Embryonic facial prominence (tissue), 1 donor: ENCODE data around the gene MACO1.
"Not testable (repeated sequence)": the region's sequence is repeated elsewhere in the genome, so short reads cannot be mapped to it uniquely, and the experiment has no call there.

Experiments
- DNase-seq: peaks from one replicate; pipeline ENCODE4 v3.0.0-alpha.2; 2016; ENCODE audit errors: extremely low spot score

The MACO1 gene, protein sequence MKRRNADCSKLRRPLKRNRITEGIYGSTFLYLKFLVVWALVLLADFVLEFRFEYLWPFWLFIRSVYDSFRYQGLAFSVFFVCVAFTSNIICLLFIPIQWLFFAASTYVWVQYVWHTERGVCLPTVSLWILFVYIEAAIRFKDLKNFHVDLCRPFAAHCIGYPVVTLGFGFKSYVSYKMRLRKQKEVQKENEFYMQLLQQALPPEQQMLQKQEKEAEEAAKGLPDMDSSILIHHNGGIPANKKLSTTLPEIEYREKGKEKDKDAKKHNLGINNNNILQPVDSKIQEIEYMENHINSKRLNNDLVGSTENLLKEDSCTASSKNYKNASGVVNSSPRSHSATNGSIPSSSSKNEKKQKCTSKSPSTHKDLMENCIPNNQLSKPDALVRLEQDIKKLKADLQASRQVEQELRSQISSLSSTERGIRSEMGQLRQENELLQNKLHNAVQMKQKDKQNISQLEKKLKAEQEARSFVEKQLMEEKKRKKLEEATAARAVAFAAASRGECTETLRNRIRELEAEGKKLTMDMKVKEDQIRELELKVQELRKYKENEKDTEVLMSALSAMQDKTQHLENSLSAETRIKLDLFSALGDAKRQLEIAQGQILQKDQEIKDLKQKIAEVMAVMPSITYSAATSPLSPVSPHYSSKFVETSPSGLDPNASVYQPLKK

DNA sequence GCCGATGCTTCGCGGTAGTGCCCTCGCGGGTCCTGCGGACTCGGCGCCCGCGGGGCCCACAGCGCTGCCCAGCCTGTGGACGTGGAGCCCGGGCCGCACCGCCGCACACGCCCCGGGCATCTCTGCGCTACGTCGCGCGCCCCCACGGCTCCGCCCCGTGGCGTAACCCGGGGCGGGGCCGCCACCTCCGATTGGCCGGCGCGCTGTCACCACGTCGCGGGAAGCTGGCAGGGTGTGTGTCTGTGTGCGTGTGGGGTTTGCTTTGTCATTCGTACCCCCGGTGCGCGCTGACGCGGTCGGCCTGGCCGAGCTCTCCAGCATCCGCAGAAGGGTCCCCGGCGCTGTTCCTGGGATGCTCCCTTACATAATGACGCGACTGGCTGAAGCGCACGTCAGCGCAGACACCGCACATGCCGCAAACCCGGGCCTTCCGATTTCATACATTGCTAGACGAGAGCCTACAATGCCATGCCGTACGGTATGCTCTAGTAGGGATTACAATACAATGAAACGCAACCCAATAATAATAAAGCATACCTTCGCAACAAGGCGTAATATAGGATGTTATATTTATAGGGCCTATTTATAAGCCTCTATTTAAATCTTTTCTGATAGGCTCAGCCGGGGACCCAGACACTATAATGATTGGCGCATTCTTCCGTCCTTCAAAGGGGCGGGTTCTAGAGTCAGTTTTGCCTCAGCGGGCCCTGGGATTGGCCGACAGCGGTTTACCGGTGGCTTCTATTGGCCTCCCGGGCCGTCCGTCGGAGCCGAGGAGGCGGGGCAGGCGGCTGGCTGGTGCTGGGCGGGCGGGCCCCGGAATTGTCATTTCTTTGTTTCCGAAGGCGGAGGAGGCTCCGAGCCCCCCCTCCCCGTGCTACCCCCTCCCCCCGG is at the start of gene MACO1:
TSS of gene MACO1 (plus strand) at position 825 of the 894 bp plus-strand sequence. CDS start 202 bp downstream, outside the sequence.
- DNase-seq, result peak; percentile 94

DNA sequence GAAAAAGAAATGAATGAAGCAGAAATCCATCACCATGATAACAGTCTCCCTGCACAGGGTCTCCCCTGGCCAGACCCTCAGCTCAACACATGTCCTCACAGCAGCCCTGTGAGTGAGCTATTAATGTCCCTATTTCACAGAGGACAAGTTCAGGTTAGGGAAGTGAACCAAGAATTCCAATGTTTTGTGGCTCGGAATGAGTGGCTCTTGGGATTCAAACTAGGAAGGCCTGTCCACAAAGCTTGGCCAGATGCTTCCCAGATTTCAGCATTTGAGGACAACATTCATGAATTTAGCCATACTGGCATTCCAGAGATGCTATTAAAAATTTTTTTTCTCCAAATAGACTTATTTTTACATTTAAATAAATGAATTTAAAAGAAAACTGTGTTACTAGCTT is 48.2 kb upstream of the MACO1 start:
- not testable (repeated sequence) for DNase-seq

DNA sequence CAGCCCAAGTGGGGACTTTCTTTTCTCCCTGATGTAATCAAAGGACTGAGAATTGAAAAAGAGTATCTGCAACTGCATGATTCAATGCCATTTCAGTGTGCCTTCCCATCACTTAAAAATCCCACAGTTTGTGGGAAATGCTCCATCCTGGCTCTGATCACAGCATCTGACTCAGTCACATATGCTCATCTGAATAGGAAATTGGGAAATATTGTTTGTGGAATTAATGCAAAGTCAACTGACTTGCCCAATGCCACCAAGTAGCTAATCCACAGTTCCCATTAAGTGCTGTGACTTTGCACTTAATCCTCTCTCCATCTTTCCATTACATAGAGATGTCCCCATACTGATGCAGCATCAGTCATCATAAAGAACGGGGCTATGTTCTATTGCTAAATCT is 47.6 kb upstream of the MACO1 start:
- not testable (repeated sequence) for DNase-seq

DNA sequence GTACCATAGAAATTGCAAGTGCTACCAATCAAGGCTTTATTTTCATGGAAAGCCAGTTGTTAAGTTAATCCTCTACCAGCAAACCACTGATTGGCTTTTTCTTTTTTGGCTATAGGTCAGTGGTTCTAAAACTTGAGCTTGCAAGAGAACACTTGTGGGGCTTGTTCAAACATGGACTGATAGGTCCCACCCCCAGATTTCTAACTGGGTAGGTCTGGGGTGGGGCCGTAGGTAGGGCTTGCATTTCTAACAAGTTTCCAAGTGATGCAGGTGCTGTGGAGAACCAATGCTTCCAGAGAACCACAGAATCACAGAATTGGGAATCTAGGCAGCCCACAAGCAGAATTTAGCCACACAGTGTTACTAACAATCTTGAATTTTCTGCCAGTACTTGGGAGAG is 46.8 kb upstream of the MACO1 start:
- not testable (repeated sequence) for DNase-seq

DNA sequence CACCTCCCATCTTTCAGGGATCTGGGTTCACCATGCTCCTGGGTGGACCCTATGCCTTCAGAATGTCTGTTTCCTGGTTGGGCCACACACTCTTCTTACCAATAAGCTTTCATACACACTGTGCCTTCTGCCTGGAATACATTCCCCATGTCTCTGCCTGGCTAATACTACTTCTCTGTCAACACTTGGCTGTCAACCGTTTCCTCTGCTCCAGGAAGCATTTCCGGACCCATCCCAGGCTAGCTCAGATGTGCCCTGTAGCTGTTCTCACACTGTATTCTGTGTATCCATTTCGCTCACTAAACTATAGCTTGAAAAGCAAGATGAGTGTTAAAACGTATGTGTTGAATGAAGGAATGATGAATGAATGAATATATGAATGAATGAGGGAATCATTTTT is 43.6 kb upstream of the MACO1 start:
- not testable (repeated sequence) for DNase-seq

DNA sequence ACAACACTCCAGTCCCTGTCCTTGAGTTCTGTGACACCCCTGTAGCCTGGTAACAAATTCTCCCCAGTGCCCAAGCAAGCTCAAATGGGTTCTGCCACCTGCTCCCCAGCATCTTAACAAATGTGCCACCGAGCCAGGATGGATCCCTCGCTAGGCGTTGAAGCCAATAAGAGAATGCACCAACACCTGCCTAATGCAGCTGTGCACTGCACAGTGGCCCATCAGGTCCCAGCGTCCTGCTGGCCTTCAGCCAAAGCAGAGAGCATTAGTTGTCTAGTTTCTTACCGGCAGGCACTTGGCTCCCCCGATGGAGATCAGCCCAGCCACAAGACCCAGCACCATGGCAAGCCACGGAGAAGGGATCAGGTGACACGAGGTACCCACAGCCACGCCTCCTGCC is 42.0 kb upstream of the MACO1 start:
- not testable (repeated sequence) for DNase-seq

DNA sequence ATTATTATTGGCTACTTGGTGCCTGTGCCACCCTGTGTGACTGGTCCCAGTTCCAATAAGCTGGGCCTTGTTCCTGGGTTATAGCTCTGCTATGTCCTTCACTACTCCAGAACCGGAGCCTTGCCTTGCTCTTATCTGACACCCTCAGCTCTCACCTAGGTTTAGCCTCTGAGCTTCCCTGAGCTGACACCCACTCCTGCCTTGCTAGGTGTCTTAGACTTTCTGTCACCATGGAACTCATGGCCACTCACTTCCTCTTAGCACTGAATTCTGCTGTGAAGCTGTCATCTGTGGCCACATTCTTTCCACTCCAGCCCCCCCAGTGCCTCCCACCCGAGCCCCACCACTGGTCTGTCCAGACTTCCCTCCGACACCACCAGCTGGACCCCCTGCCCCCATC is 41.0 kb upstream of the MACO1 start:
- DNase-seq, result not testable (repeated sequence)

DNA sequence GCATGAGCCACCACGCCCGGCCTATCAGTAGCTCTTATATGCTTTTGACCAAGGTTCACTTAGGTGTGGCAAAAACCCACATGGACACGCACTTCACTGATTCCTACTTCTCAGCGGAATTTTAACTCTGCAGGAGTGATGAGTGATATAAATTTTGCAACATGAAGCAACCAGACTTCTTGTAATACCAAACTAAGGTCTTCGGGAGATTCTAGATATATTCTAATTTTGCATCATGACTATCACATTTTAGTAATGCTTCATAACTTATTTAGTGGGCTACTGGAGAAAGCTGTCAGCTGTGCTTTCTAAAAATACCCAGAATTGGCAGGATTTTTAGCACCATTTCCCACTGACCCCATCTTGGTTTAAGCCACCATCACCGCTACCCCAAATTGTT is 37.9 kb upstream of the MACO1 start:
- DNase-seq, result no peak

DNA sequence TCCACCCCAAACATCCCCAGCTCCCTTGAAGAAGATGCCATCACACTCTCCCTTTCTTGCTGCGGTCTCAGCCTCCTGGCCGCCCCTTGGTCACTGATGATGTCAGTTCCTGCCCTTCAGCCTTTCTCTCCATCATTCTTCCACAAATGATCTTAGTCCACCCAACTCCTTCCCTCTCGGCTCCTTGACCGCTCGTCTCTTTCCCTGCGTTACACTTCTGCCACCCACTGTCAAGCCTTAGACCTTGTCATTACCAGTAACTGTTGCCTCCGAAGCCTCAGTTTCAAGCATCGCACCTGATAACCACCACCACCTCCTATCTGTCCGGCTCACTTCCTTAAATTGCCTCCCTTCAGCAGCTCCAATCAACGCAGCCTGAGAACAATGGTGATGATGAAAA is 33.1 kb upstream of the MACO1 start:
- not testable (repeated sequence) for DNase-seq

DNA sequence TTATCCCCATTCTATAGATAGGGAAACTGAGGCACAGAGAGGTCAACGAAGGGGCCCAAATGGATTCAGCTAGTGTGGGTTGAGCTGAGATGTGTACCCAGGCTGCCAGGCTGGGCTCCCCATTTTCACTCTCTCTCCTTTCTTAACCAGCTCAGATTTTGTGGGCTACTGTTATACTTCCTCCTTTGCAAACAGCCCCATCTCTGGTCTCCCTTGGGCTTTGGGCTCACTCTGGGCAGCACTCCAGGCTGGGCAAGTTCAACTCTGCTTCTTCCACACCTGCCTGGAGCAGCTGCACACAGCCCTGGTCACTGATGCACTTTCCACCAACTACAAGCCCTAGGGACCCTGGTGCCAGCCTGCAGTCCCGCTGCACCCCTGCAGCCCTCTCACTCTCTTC is 32.6 kb upstream of the MACO1 start:
- DNase-seq, result not testable (repeated sequence)

DNA sequence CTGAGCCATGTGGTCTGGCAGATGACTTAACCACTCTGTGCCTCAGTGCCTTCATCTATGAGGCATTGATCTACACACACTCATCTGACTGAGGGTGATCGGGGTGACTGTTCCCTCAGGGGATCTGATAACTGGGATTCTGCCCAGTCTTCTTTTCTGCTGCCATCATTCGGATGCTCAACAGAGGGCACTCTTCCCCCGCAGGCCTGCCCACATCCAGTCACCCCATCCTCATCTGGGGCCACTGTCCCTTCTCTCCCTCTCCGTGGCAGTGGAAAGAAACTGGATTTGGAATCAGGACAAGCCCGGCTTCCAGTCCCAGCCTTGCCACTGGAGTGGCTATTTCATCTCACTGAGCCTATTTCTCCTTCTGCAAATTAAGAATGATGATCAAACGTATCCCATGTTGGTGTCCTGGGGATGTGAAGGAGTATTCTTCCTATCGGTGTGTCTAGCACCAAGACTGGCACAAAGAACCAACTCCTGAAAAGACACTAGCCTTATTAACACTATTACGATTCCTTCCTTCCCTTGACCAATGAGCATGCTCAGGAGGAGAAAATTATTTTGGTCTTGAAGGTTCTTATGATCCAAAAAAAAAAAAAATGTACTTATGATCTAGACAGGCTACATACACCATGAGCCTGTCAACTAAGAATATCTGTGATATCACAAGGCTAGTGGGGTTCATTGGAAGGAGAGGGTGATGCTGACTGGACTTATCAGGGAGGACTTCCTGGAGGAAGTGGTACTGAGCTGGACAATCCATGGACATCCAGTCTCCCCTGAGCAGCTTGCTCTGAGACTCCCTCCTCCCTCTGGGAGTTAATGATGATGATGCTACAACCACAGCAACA is 27.5 kb upstream of the MACO1 start:
- DNase-seq, result not testable (repeated sequence)

DNA sequence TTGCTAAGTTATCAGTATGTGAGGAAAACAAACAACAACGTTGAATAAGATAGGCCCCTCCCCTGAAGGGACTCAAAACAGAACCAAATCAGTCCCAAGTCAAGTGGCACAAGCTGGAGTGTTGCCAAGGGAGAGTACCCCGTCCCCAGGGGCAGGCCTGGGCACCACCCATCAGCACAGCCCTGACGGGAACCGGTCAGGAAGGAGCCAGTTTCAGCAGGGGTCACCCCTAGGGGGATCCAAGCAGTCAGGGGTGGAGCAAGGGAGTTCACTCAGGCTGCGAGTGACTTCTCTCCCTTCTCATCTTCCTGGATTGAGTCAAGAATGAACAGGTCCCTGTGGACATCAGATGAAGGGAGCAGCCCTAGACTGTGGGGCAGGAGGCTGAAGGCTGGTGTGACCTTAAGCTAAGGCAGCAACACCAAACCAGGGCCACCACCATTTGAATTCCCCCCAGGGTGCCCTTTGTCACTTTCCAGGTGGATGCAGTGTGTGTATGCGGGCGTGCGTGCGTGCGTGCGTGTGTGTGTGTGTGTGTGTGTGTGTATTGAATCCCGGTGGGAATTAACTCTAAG is 24.9 kb upstream of the MACO1 start:
- not testable (repeated sequence) for DNase-seq

DNA sequence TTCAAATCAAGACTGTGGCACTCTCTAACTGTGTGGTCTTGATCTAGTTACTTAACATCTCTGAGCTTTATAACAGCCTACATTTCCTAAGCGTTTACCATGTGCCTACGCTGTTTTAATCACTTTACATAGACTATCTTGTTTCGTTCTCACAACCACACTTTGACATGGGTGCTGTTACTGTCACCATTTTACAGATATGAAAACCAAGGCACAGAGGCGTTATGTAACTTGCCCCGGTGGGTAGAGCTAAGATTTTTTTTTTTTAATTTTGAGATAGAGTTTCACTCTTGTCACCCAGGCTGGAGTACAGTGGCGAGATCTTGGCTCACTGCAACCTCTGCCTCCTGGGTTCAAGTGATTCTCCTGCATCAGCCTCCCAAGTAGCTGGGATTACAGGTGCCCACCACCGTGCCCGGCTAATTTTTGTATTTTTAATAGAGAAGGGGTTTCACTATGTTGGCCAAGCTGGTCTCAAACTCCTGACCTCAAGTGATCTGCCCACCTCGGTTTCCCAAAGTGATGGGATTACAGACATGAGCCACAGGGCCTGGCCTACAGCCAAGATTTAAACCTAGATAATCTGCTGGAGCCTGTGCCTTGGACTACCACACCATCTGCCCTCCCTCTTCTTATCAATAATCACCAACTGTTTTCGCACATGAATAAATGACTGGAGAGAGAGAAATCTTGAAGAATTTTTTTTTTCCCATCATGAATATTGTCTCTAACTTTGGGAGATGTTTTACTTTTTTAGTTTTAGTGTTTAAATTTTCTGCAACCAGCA is 20.9 kb upstream of the MACO1 start:
- DNase-seq, result not testable (repeated sequence)

DNA sequence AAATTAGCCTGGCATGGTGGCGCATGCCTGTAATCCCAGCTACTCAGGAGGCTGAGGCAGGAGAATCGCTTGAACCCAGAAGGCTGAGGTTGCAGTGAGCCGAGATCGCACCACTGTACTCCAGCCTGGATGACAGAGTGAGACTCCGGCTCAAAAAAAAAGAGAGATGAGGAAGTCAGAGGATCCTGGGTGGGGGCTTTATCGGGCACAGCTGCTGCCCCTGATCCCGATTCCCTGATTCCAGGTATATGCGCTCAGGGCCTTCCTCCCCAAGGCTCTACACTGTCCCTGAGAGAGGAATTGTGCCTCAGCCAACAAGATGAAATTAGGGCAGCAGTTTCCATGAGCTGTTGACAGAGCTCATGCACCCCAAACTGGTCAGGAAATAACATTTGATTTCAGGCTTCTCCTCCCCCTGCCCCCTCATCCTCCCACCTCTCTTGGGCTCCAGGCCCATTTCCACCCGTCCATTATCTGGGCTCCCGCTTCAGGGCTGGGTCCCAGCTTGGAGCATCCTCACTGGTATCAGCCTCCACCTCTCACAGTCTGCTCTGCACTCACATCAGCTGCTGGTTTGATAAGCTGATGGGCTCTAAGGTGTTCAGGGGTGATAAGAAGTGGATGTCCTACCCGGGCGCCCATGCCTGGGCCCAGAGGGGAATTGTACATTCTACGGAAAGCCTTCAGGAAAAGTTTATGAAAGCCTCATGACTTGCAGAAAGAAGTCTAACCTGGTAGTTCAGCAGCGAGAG is 17.6 kb upstream of the MACO1 start:
- DNase-seq, result not testable (repeated sequence)

DNA sequence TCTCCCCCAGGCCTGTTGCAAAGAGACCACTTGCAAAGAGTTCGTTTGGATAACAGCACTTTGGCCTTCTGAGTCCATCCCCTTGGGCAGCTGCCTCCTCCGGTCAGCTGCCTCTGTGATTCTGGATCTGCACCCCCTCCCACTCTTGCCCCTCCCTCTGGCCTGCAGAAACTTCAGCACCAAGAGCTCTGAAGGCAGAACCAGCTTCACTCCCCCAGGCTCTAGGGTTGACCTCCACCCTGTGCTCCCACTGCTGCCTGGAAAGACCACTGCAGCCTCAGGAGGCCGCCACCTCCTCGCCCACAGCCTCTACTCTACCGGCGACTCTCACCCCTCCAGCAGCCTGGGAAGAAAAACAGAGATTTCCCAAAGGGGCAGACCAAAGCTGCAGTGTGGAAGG is 16.5 kb upstream of the MACO1 start:
- not testable (repeated sequence) for DNase-seq

DNA sequence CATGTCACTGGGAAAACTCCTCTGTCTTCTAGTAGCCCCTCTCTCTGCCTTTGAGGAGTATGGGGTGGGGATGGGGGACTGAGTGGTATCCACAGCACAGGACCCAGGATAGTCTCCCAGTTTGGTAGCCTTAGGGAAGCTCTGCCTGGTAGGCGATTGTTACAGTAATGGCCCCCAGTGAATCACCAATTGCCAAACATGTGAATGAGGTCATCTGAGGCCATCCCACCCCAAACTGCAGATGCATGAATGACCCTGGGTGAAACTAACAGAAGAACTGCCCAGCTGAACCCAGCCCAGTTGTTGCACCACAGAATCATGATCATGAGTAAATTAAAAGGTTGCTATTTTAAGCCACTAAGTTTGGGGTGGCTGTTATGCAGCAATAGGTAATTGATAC is 16.1 kb upstream of the MACO1 start:
- not testable (repeated sequence) for DNase-seq

DNA sequence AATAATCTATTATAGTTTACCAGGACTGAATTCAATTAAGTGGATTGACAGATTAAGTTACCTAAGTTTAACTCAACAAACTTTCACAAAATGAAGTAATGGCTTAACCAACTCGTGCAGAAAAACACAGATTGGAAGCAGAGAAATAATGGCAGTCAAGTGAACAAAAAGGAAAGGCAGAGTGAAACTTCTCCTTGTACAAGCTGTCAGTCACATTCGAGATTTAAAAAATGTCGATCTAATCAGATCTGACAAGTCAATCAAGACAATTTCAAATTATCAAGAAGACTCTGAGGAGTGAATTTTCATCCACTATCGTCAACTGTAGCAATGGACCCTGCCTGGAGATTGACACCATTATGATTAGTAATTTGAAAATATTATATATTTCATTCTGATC is 13.4 kb upstream of the MACO1 start:
- not testable (repeated sequence) for DNase-seq

DNA sequence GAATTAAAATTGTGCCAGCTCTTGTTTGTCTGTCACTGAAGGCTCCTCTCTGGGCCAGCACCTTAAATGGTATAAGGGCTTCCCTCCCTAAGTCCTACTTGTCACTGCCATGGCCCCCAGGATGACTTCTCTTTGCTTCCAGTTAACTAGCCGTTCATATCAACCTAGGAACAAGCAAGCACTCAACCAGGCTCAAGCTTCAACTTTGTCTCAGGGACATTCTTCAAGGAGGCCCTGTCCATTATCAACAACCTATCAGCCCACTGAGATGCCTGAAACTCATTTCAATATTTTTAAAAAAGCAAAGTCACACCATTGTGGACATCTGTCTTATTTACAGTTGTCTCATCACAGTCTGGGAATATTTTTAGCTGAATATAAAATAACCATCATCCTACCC is 11.4 kb upstream of the MACO1 start:
- not testable (repeated sequence) for DNase-seq

DNA sequence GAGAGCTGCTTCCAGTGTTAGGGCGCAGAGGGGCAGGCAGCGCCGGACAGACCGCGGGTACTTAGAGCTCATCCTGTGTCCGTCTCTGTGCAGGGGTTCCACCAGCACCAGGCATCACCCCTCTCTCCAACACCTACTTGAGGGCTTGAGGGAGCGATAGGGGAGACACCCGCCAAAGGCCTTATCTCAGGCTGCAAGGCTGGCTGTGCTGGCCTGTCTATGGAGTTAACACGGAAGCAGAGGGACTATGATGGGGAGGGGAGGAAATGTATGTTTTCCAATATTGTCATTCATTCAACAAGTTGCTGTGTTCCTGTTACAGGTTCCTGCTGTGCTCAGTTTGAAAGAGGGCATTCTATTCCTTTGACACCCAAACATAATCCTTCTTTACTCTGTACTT is 10.0 kb upstream of the MACO1 start, which contains the start of gene RHCE:
TSS of gene RHCE (minus strand) at position 111 of the 400 bp plus-strand sequence. CDS start at position 72, 39 bp downstream.
- DNase-seq, result not testable (repeated sequence)
